Measurements from ENCODE around the gene MFGE8.
"Not testable (repeated sequence)": the region's sequence is repeated elsewhere in the genome, so short reads cannot be mapped to it uniquely, and the experiment has no call there.

MFGE8 gene

GRCh38 chr15:88913017-88913849 is at the start of gene MFGE8:
Gene MFGE8, minus strand, starts transcription at chr15:88913379. Its CDS starts 60 bp downstream, at chr15:88913319.
- DNase-seq (ENCODE audit: low spot score), result peak; percentile 15

- DNase-seq (ENCODE audit: low spot score), result no peak
Measured at GRCh38 chr15:88959445-88959844, 46.3 kb upstream of the MFGE8 start.

GRCh38 chr15:88956906-88957305 is 43.7 kb upstream of the MFGE8 start:
- DNase-seq (ENCODE audit: low spot score), result no peak

GRCh38 chr15:88956263-88956662 is 43.1 kb upstream of the MFGE8 start:
- no peak for DNase-seq (ENCODE audit: low spot score)

DNA sequence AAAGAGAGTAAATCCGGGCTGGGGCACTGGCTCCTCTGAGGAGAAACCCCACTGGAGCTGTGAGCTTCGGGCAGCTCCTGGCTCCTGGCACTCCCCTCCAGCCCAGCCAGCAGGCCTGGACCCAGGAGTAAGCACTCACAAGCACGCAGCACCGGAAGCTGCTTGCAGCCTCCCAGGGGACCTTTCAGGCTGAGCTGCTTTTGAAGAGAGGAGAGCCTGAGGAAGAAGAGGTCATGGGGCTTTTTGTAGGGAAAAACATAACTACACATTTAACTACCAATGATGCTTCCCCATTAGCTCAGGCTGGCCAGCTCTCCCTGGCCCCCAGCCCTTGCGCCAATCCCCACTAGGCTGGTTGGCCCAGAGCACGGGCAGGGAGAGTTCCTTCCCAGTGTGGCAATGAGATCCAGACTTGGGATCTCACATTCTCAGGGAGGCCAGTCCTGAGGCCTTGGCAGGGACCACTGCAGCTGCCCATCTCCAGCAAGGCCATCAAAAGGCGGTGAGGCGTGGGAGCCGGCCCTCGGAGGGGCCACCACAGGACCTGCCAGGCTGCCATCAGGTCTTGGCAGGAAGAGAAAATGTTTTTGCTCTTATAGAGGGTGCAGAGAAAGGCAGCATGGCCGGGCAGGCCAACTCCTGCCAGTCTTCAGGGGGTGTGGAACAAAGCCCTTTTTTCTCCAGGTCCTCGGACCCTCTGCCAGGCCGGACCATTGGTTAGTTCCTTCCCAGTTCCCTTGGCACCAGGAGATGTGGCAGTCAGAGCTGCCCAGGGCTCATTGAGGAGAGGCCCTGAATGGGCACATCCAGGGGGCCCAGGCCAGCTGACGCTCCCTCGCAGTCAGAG is 41.5 kb upstream of the MFGE8 start:
- no peak for DNase-seq (ENCODE audit: low spot score)

GRCh38 chr15:88950600-88951160 is 37.5 kb upstream of the MFGE8 start:
- DNase-seq (ENCODE audit: low spot score), result no peak

- no peak for DNase-seq (ENCODE audit: low spot score)
Measured at GRCh38 chr15:88949734-88950400, 36.7 kb upstream of the MFGE8 start.

DNA sequence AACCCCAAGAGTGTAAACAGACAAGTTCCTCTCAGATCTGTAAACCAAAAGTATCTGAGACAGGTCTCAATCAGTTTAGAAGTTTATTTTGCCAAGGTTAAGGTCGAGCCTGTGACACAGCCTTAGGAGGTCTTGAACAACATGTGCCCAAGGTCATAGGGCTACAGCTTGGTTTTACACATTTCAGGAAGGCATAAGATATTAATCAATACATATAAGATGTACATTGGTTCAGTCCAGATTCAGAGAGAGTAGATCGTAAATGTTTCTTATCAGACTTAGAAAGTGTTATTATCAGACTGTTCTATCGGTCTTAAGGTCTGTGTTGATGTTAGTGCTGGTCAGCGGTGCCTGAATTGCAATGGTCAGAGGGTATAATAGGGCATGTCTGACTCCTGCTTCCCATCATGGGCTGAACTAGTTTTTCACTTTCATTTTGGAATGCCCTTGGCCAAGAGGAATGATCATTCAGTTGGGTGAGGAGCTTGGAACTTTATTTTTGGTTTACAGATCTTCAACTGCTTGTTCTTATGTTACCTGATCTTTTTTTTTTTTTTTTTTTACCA is 27.0 kb upstream of the MFGE8 start:
- DNase-seq (ENCODE audit: low spot score), result no peak

DNA sequence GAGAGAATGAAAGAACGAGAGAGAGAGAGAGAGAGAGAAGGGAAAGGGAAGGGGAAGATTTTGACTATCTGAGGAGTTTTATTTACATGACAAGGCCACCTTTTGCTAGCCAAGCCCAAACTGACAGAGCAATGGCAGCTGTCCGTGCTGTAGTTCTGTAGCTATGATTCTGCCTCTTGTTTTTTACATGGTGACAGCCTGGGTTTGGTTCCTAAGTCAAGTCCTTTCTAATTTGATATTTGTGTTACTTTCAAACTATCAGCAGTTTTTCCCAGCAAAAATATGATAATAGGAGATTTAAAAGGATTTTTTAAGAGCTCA is 26.3 kb upstream of the MFGE8 start:
- DNase-seq (ENCODE audit: low spot score), result no peak

- DNase-seq (ENCODE audit: low spot score), result no peak
Measured at GRCh38 chr15:88938802-88939485, 25.8 kb upstream of the MFGE8 start.

DNA sequence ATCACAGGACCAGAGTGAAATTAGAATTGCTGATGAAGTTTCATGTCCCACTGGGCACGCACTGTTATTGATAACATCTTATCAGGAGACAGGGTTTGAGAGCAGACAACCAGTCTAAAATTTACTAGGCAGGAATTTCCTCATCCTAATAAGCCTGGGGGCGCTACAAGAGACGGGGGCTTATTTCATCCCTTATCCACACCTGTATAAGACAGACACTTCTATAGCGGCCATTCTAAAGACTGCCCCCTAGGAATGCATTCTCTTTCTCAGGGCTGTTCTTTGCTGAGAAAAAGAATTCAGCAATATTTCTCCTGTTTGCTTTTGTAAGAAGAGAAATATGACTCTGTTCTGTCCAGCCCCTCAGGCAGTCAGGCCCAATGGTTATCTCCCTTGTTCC is 21.3 kb upstream of the MFGE8 start:
- DNase-seq (ENCODE audit: low spot score), result not testable (repeated sequence)

- DNase-seq (ENCODE audit: low spot score), result no peak
Measured at GRCh38 chr15:88932875-88933330, 19.7 kb upstream of the MFGE8 start.

DNA sequence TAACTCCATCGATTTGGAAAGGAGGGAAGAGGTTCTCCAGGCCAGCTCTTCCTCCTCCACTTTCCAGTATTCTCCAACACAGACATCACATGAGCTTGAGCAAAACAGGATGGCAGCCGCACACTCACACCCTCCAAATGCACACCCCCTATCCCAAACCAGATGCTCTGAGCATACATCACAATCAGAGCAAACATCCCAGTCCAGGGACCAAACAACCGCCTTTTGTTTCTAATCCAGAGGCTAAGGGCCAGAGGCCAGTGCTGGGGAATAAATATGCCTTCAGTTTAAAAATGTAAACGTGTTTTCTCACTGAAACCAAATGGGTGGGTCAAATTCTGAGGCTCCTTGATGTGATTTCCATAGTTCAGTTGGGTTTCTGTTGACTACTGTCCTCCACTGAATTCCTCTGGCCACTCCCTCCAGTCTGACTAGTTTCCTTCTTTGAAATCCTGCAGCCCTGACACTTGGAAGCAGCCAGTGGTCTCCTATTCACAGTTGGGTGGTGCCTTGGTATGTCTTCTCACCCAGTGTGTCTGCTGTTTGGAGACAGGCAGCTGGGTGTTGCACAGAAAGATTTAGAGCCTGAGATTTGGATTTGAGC is 19.2 kb upstream of the MFGE8 start:
- no peak for DNase-seq (ENCODE audit: low spot score)

- DNase-seq (ENCODE audit: low spot score), result no peak
Measured at GRCh38 chr15:88930579-88930978, 17.4 kb upstream of the MFGE8 start.

DNA sequence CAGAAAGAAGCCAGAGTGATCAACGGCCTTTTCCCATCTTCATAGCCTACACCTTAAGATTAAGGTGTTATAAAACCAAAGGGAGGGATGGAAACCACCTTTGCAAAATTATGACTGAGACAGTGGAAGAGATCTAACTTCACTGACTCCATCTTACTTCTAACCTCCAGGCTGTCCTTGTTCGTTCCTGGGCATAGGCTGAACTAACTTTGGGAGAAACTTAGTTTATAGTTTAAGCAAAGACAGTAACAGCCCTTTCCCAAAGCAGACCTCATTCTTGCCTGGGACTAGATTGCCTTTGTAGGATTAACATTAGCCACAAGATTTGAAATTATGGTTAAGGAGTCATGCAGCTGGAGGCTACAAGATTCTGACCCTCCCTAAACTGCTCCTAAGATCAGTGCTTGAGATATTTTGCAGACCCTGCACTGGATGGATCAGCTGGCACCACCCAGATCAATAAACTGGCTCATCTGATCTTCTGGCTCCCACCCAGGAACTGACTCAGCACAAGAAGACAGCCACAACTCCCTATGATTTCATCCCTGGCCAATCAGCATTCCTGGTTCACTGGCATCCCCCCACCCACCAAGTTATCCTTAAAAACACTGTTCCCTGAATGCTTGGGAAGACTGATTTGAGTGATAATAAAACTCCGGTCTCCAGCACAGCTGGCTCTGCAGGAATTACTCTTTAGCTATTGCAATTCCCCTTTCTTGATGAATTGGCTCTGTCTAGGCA is 16.3 kb upstream of the MFGE8 start:
- not testable (repeated sequence) for DNase-seq (ENCODE audit: low spot score)

DNA sequence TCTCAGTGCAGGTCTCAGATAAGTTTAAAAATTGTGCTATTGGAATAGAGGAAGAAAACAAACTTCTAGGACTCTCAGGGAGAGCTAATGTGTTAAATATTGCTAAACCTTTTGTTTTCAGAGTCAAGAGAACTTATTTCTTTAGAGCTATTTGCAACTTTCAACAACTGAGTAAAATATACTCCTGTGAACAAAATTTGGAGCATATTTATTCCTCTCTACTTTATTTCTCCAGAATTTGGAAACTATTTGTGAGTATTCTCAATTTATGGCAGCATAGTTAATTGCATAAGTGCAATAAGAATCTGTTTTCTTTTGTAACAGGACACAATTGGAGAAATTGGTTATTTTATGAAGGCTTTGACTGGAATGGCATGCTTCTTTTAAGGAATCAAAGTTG is 15.0 kb upstream of the MFGE8 start:
- DNase-seq (ENCODE audit: low spot score), result not testable (repeated sequence)

DNA sequence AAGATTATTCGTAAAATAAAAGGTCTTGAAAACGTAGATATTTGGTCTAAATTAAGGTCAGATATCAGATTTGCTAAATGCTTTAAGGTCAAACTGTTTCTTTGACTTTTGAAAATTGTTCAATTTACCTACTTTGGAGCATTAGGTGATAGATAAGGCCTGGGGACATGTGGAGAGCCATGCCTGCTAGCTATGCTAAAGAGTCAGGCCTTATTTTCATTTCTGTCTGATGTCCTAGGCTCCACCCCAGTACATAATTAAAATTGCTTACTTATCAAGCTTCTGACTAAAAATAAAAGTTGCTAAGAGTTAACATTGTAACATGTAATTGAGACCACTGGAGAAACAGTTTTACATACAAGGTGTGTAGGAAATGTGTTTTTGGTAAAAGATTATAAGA is 12.5 kb upstream of the MFGE8 start:
- DNase-seq (ENCODE audit: low spot score), result not testable (repeated sequence)

DNA sequence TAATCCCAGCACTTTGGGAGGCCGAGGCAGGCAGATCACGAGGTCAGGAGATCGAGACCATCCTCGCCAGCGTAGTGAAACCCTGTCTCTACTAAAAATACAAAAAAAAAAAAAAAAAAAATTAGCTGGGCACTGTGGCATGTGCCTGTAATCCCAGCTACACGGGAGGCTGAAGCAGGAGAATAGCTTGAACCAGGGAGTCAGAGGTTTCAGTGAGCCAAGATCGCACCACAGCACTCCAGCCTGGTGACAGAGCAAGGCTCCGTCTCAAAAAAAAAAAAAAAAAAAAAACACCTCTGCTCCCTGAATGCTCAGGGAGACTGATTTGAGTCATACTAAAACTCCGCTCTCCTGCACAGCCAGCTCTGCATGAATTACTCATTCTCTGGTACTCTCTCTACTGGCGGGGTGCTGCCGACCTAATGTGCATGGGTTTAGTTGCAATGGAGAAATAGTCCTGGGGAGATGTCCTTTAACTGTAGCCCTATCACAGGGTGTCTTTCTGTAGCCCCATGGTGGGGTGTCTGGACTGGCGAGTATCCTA is 7.8 kb upstream of the MFGE8 start:
- DNase-seq (ENCODE audit: low spot score), result not testable (repeated sequence)

GRCh38 chr15:88920186-88920891 is 7.2 kb upstream of the MFGE8 start:
- DNase-seq (ENCODE audit: low spot score), result no peak

All from hematopoietic multipotent progenitor cell treated with erythropoietin and hydrocortisone succinate and interleukin-3 and kit ligand, for 15 days (in vitro differentiated cells).